Neural cell (in vitro differentiated cells): Measurements from ENCODE around the gene KRT9.

Experiments used
- CTCF ChIP-seq: fragments of 450-650 bp; IDR thresholded peaks from 2 replicates; pipeline ENCODE4 v1.5.1; 2014; ENCODE audit warnings: antibody characterized with exemption, mild to moderate bottlenecking, moderate library complexity; ENCODE audit not compliant: poor library complexity, severe bottlenecking
- EP300 ChIP-seq: fragments of 450-650 bp; conservative IDR thresholded peaks from 2 replicates; pipeline ENCODE4 v1.6.1; 2014; ENCODE audit warnings: antibody characterized with exemption, mild to moderate bottlenecking, moderate library complexity; ENCODE audit not compliant: poor library complexity, severe bottlenecking
- EZH2 ChIP-seq: fragments of 200-600, 300-800 bp; shearing (Covaris generic), sonication (generic); IDR thresholded peaks from 2 replicates; pipeline ENCODE4 v1.6.1; 2014; ENCODE audit warnings: antibody characterized with exemption, low read length, borderline replicate concordance, mild to moderate bottlenecking; ENCODE audit not compliant: insufficient read depth, poor library complexity, severe bottlenecking
- POLR2AphosphoS5 ChIP-seq: IDR thresholded peaks from 2 replicates; pipeline ENCODE4 v1.6.1; 2012
- RAD21 ChIP-seq: fragments of 450-650 bp; conservative IDR thresholded peaks from 2 replicates; pipeline ENCODE4 v1.6.1; 2014; ENCODE audit warnings: antibody characterized with exemption, mild to moderate bottlenecking, moderate library complexity
- REST ChIP-seq: IDR thresholded peaks from 2 replicates; pipeline ENCODE4 v1.6.1; 2012; ENCODE audit warnings: borderline replicate concordance
- SMC3 ChIP-seq: fragments of 450-650 bp; conservative IDR thresholded peaks from 2 replicates; pipeline ENCODE4 v1.6.1; 2014; ENCODE audit warnings: antibody characterized with exemption, mild to moderate bottlenecking, moderate library complexity; ENCODE audit not compliant: poor library complexity
- TAF1 ChIP-seq: IDR thresholded peaks from 2 replicates; pipeline ENCODE4 v1.6.1; 2012; ENCODE audit warnings: low read depth

GRCh38 chr17:41544935-41545334, 26.9 kb downstream of the KRT9 start:
- no peak for TF ChIP-seq CTCF
- no peak for TF ChIP-seq REST
- TF ChIP-seq POLR2AphosphoS5 = no peak
- no peak for TF ChIP-seq RAD21
- TF ChIP-seq EP300 = no peak
- no peak for TF ChIP-seq EZH2
- no peak for TF ChIP-seq TAF1
- no peak for TF ChIP-seq SMC3
